ENCODE measurements around the gene ERVMER34-1. TPM values are rescaled to one million over a fixed set of nuclear protein-coding genes. Genes with fewer than 3 reads are reported as not detected.

The ERVMER34-1 gene
- polyA plus RNA-seq, 5 donors: 2.2 to 3.2 (median 2.9) TPM

Other genes with a start within 250 kb of the ERVMER34-1 start
- gene USP46, start 92.1 kb downstream of the ERVMER34-1 start, polyA plus RNA-seq (ENCODE audit: insufficient read depth in 1 of 5, insufficient read length in 5 of 5, low replicate concordance in 1 of 5): 10 to 100 TPM; 17.4 to 30.8 (median 24.5) TPM
- 10 to 100 TPM; 15.3 to 29.0 (median 23.0) TPM for gene RASL11B, start 110.9 kb upstream of the ERVMER34-1 start, polyA plus RNA-seq (ENCODE audit: insufficient read depth in 1 of 5, insufficient read length in 5 of 5, low replicate concordance in 1 of 5)

Data from right lung (tissue), 5 donors.